PC-9 (cell line): ENCODE measurements around the gene NXT1. TPM values are rescaled to one million over a fixed set of nuclear protein-coding genes. Genes with fewer than 3 reads are reported as not detected.

Experiments
- BruUV-seq: library from RNA; stranded (reverse); fragments of 400-500 nt; replicated peaks from 2 replicates; lab custom pipeline; 2021; lab: Mats Ljungman, UMichigan
- CTCF ChIA-PET: fragments of 300-600 bp; sonication (Branson Sonifier 250); formaldehyde crosslinking; loops from one replicate; lab custom pipeline; 2022; ENCODE audit warnings: antibody characterized with exemption; lab: Charles Lee
- POLR2A ChIA-PET: fragments of 300-600 bp; sonication (Branson Sonifier 250); formaldehyde crosslinking; loops from one replicate; lab custom pipeline; 2022; ENCODE audit warnings: antibody characterized with exemption; ENCODE audit not compliant: unreplicated experiment; lab: Charles Lee
- DNase-seq, 2 experiments: peaks; one replicate each; pipeline versions ENCODE4 v3.0.0 to v3.0.0-alpha.2; 2015 to 2022; ENCODE audit warnings: mixed read lengths in 1 of 2
- H2AFZ ChIP-seq: fragments of 200-600 bp; sonication (generic); 2 replicates; pipeline ENCODE4 v1.8.1; 2017; ENCODE audit warnings: antibody characterized with exemption
- H3F3A ChIP-seq: fragments of 200-600 bp; sonication (generic); 2 replicates; pipeline ENCODE4 v1.8.1; 2017; ENCODE audit warnings: antibody characterized with exemption, mild to moderate bottlenecking, low read depth; ENCODE audit not compliant: insufficient read depth
- H3K27ac ChIP-seq: fragments of 200-600 bp; sonication (generic); 2 replicates; pipeline ENCODE4 v1.6.1; 2016; ENCODE audit warnings: mixed run types
- H3K27me3 ChIP-seq: fragments of 200-600 bp; sonication (generic); 2 replicates; pipeline ENCODE4 v1.6.1; 2016; ENCODE audit warnings: low read depth, mixed run types; ENCODE audit not compliant: insufficient read depth
- H3K36me3 ChIP-seq: fragments of 200-600 bp; sonication (generic); 2 replicates; pipeline ENCODE4 v1.6.1; 2016; ENCODE audit warnings: low read depth, mixed run types
- H3K4me1 ChIP-seq: fragments of 200-600 bp; sonication (generic); replicated peaks from 2 replicates; pipeline ENCODE4 v1.6.1; 2016; ENCODE audit warnings: mixed run types; ENCODE audit not compliant: insufficient read depth
- H3K4me2 ChIP-seq: fragments of 200-600 bp; sonication (generic); 2 replicates; pipeline ENCODE4 v1.6.1; 2017; ENCODE audit warnings: mixed run types
- H3K4me3 ChIP-seq: fragments of 200-600 bp; sonication (generic); 2 replicates; pipeline ENCODE4 v1.6.1; 2016; ENCODE audit warnings: mixed run types
- H3K79me2 ChIP-seq: fragments of 200-600 bp; sonication (generic); 2 replicates; pipeline ENCODE4 v1.6.1; 2017; ENCODE audit warnings: low read depth, mixed run types
- H3K9me2 ChIP-seq: fragments of 200-600 bp; sonication (generic); 2 replicates; pipeline ENCODE4 v1.8.1; 2017; ENCODE audit warnings: mild to moderate bottlenecking; ENCODE audit not compliant: insufficient read depth
- H3K9me3 ChIP-seq: fragments of 200-600 bp; sonication (generic); 2 replicates; pipeline ENCODE4 v1.8.1; 2016; ENCODE audit warnings: low read depth; ENCODE audit not compliant: insufficient read depth
- H4K20me1 ChIP-seq: fragments of 200-600 bp; sonication (generic); 2 replicates; pipeline ENCODE4 v1.8.1; 2017; ENCODE audit not compliant: insufficient read depth
- CTCF ChIP-seq: fragments of 200-600 bp; sonication (generic); conservative IDR thresholded peaks from 2 replicates; pipeline ENCODE4 v1.6.1; 2017; ENCODE audit warnings: mixed run types, antibody characterized with exemption, mild to moderate bottlenecking, moderate library complexity
- EZH2 ChIP-seq: fragments of 200-600 bp; sonication (generic); IDR thresholded peaks from 2 replicates; pipeline ENCODE4 v1.8.0; 2017; ENCODE audit warnings: antibody characterized with exemption, low read depth
- intact Hi-C: fragments of 100-400 bp; cut with micrococcal nuclease; formaldehyde crosslinking; loops from one replicate; pipeline ENCODE4 v1.10.0; 2022; ENCODE audit not compliant: unreplicated experiment
- total RNA-seq: library from RNA; stranded (reverse); gene quantifications from 2 replicates; pipeline ENCODE4 v1.2.3, GENCODE V29; 2021

The NXT1 gene
- total RNA-seq, 1 experiment from 2014 or later, result 29.8 TPM

GRCh38 chr20:23302801-23303200 is 47.8 kb upstream of the NXT1 start:
- H3K27ac ChIP-seq, result no peak overlapping the region
- H3K79me2 ChIP-seq, result no peaks in the 10 kb centered on the region
- no peak for TF ChIP-seq EZH2
- no peak for TF ChIP-seq CTCF
- no peaks in the 10 kb centered on the region for H3K9me2 ChIP-seq
- no peak overlapping the region for H2AFZ ChIP-seq
- no peaks in the 10 kb centered on the region for H3F3A ChIP-seq
- no peak overlapping the region for H3K4me2 ChIP-seq
- no peak overlapping the region for H3K4me3 ChIP-seq
- ChIA-PET CTCF (no interaction called here), POLR2A (no interaction called here)
- no peak for DNase-seq
- no peaks in the 10 kb centered on the region for H3K36me3 ChIP-seq
- H4K20me1 ChIP-seq, result no peaks in the 10 kb centered on the region
- H3K4me1 ChIP-seq, result no peaks in the 10 kb centered on the region
- H3K9me3 ChIP-seq, result no peaks in the 10 kb centered on the region
- intact Hi-C loops, result no loop called here
- no TSS peak for BruUV-seq
- peaks cover 54% of the 10 kb centered on the region for H3K27me3 ChIP-seq

GRCh38 chr20:23303325-23304102 is 47.1 kb upstream of the NXT1 start:
- no peak overlapping the region for H3K4me3 ChIP-seq
- ChIA-PET POLR2A (no interaction called here), CTCF (no interaction called here)
- H4K20me1 ChIP-seq, result no peaks in the 10 kb centered on the region
- no peak overlapping the region for H3K27ac ChIP-seq
- no peaks in the 10 kb centered on the region for H3K9me2 ChIP-seq
- peaks cover 54% of the 10 kb centered on the region for H3K27me3 ChIP-seq
- no peak overlapping the region for H3K4me2 ChIP-seq
- intact Hi-C loops, result no loop called here
- H3K79me2 ChIP-seq, result no peaks in the 10 kb centered on the region
- no peak overlapping the region for H2AFZ ChIP-seq
- no peak for TF ChIP-seq CTCF
- TF ChIP-seq EZH2, result no peak
- no TSS peak for BruUV-seq
- no peaks in the 10 kb centered on the region for H3F3A ChIP-seq
- no peak for DNase-seq
- H3K36me3 ChIP-seq, result no peaks in the 10 kb centered on the region
- H3K4me1 ChIP-seq, result no peaks in the 10 kb centered on the region
- no peaks in the 10 kb centered on the region for H3K9me3 ChIP-seq

GRCh38 chr20:23304616-23305015 is 46.0 kb upstream of the NXT1 start:
- no peaks in the 10 kb centered on the region for H3F3A ChIP-seq
- no peaks in the 10 kb centered on the region for H3K36me3 ChIP-seq
- H4K20me1 ChIP-seq, result no peaks in the 10 kb centered on the region
- no peak for TF ChIP-seq CTCF
- no peak for TF ChIP-seq EZH2
- H3K9me2 ChIP-seq, result no peaks in the 10 kb centered on the region
- intact Hi-C loops, result no loop called here
- no peaks in the 10 kb centered on the region for H3K9me3 ChIP-seq
- no peak overlapping the region for H3K4me3 ChIP-seq
- POLR2A ChIA-PET, result no interaction called here
- H3K27me3 ChIP-seq, result peaks cover 54% of the 10 kb centered on the region
- no TSS peak for BruUV-seq
- DNase-seq, result no peak
- CTCF ChIA-PET, result no interaction called here
- no peak overlapping the region for H2AFZ ChIP-seq
- H3K4me1 ChIP-seq, result no peaks in the 10 kb centered on the region
- no peaks in the 10 kb centered on the region for H3K79me2 ChIP-seq
- H3K27ac ChIP-seq, result no peak overlapping the region
- no peak overlapping the region for H3K4me2 ChIP-seq
